Large intestine (tissue), 3 donors: Measurements from ENCODE around the gene CD200. TPM values are rescaled to one million over a fixed set of nuclear protein-coding genes. Genes with fewer than 3 reads are reported as not detected.

Experiments
- DNase-seq, 2 donors: peaks; one replicate each; pipeline versions ENCODE4 v3.0.0 to v3.0.0-alpha.2; 2013
- H3K27ac ChIP-seq: one replicate; pipeline ENCODE4 v1.5.1; 2013; ENCODE audit warnings: low read length
- H3K27me3 ChIP-seq: 2 replicates; pipeline ENCODE4 v1.6.1; 2013; ENCODE audit warnings: low read length; ENCODE audit not compliant: control insufficient read depth, insufficient read depth
- H3K36me3 ChIP-seq: 2 replicates; pipeline ENCODE4 v1.6.1; 2013; ENCODE audit warnings: low read length; ENCODE audit not compliant: control insufficient read depth, insufficient read depth
- H3K4me1 ChIP-seq: one replicate; pipeline ENCODE4 v1.6.1; 2013; ENCODE audit warnings: low read length; ENCODE audit not compliant: control insufficient read depth, insufficient read depth
- H3K4me3 ChIP-seq: one replicate; pipeline ENCODE4 v1.5.1; 2013; ENCODE audit warnings: low read length
- H3K9me3 ChIP-seq: one replicate; pipeline ENCODE4 v1.6.1; 2013; ENCODE audit warnings: mild to moderate bottlenecking, low read depth, low read length, moderate library complexity; ENCODE audit not compliant: control insufficient read depth
- WGBS: methylation state at CpG from one replicate; pipeline ENCODE4 v1.1.5; 2013; ENCODE audit warnings: low lambda C conversion rate; ENCODE audit not compliant: insufficient coverage; 5-methylcytosine and 5-hydroxymethylcytosine counted together
- polyA plus RNA-seq: library from polyadenylated mRNA; unstranded; fragments of 120-200 nt; gene quantifications from one replicate; pipeline ENCODE4 v1.2.1, GENCODE V29; 2013

The CD200 gene
- polyA plus RNA-seq, 1 donor, result 21.8 TPM

DNA sequence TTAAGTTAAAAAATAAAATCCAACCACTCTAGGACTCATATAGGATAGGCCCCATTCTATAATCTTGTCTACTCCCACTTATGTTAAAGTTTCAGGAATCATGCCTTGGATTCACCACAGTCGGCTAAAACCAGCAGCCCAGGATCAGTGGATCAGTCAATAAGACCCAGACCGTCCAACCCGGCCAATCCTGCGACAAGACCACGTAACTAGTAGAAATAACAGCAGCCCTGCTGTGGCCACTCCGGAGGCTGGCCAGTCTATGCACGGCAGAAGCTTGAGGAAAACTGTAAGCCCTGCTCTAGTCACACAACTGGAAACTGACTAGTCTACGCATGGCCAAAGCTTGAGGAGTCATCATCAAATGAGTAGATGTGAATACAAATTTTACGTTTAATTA is 26.1 kb upstream of the CD200 start:
- H3K4me3 ChIP-seq, result no peak overlapping the region
- 100% methylated on average over 1 of the region's 9 CpGs for WGBS
- no peak overlapping the region for H3K27ac ChIP-seq
- H3K4me1 ChIP-seq, result no peaks in the 10 kb centered on the region
- H3K27me3 ChIP-seq, result no peaks in the 10 kb centered on the region
- no peak for DNase-seq
- no peaks in the 10 kb centered on the region for H3K36me3 ChIP-seq
- peaks cover 3% of the 10 kb centered on the region for H3K9me3 ChIP-seq

DNA sequence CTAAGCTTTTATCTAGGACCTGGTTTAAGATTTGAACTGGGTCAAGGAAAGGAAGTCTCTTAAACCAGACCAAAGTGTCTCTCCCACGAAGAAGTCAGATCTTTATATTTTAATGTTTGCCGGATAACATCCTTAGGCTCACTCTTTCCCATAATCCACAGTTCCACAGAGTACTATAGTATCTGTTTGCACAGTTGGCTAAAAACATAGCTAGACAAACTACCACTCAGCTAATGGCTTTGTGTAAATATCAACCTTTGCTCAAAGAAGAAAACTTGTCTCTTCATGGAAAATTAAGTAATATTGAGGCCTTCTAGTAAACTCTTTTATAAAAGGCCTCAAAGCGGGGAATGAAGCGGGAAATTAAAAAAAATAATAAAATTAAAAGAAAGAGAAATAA is 25.4 kb upstream of the CD200 start:
- DNase-seq, result no peak
- Histone ChIP-seq H3K4me3 (no peak overlapping the region), H3K36me3 (no peaks in the 10 kb centered on the region), H3K27ac (no peak overlapping the region), H3K9me3 (no peaks in the 10 kb centered on the region), H3K4me1 (no peaks in the 10 kb centered on the region), H3K27me3 (no peaks in the 10 kb centered on the region)
- no CpG with 5 or more reads among the region's 4 CpGs for WGBS

DNA sequence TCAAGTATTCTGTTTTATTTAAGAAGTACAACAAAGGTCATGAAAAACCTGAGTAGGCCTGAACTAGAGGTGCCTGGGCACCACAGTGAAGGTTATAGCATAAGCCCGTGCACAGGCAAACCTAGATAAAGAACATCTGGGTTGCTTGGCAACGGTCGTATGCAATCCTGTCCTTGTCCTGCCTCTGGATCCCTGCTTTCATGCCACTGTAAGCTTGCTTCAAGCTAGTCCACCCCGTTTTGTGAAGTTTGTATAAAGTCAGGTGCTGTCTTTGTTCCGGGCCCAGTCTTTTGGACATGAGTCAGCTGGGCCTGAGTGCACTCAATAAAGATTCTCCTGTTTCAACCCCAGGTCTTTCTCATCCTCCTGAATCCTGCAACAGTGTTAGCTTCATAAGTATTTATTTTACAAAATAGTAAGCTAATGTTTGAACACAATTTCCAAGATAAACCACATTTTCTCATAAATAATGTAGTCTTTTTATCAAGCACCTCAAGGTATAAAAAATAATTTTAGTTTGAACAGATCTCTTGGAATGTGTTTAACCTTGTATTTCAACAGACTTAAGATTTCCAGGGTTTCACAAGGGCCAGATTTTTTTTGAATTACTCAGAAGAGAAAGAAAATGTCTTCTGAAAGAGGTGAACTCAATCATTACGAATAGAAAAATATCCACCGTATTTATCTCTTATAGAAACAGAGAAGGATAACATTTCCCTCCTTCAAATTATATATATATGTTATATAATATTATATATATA is 24.6 kb upstream of the CD200 start:
- DNase-seq, result peak in 1 of 2 donors; percentile 49
- Histone ChIP-seq H3K9me3 (no peaks in the 10 kb centered on the region), H3K27me3 (no peaks in the 10 kb centered on the region), H3K4me1 (no peaks in the 10 kb centered on the region), H3K36me3 (no peaks in the 10 kb centered on the region), H3K27ac (no peak overlapping the region), H3K4me3 (no peak overlapping the region)
- no CpG with 5 or more reads among the region's 7 CpGs for WGBS

DNA sequence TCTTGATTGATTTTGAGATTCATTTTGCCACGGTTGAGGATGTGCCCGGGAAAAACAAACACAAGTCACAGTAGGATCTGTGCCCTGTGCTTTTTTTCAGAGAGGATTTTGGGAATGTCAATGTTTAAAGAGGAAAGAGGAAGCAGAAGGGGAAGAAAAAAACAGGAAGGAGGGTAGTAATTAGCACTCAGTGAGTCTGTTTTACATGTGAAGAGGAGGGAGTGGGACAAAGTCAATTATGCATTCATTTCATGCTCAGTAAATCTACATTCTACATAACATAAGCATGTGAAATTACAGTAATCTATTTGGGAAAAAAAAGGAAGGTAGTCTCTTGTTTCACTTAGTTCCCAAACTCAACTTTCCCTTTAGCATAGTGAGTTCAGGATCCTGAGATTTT is 18.3 kb upstream of the CD200 start:
- no peak for DNase-seq
- 73% methylated on average over 2 of the region's 2 CpGs for WGBS
- H3K27me3 ChIP-seq, result no peaks in the 10 kb centered on the region
- H3K4me3 ChIP-seq, result no peak overlapping the region
- H3K36me3 ChIP-seq, result no peaks in the 10 kb centered on the region
- no peak overlapping the region for H3K27ac ChIP-seq
- no peaks in the 10 kb centered on the region for H3K4me1 ChIP-seq
- no peaks in the 10 kb centered on the region for H3K9me3 ChIP-seq

- Histone ChIP-seq H3K4me1 (no peaks in the 10 kb centered on the region), H3K9me3 (no peaks in the 10 kb centered on the region), H3K36me3 (no peaks in the 10 kb centered on the region), H3K27me3 (no peaks in the 10 kb centered on the region), H3K27ac (no peak overlapping the region), H3K4me3 (no peak overlapping the region)
- 43% methylated on average over 1 of the region's 1 CpG for WGBS
- no peak for DNase-seq
Observed at GRCh38 chr3:112315791-112316190, 17.2 kb upstream of the CD200 start.

GRCh38 chr3:112319516-112320276 is 13.3 kb upstream of the CD200 start:
- Histone ChIP-seq H3K36me3 (no peaks in the 10 kb centered on the region), H3K27ac (no peak overlapping the region), H3K27me3 (no peaks in the 10 kb centered on the region), H3K4me1 (peaks cover 3% of the 10 kb centered on the region), H3K9me3 (no peaks in the 10 kb centered on the region), H3K4me3 (no peak overlapping the region)
- DNase-seq, result peak in 1 of 2 donors; percentile 9
- 17% methylated on average over 1 of the region's 4 CpGs for WGBS

- DNase-seq, result no peak
- H3K4me3 ChIP-seq, result no peak overlapping the region
- H3K36me3 ChIP-seq, result no peaks in the 10 kb centered on the region
- H3K9me3 ChIP-seq, result no peaks in the 10 kb centered on the region
- WGBS, result no CpG with 5 or more reads among the region's 1 CpG
- peaks cover 3% of the 10 kb centered on the region for H3K4me1 ChIP-seq
- H3K27me3 ChIP-seq, result no peaks in the 10 kb centered on the region
- no peak overlapping the region for H3K27ac ChIP-seq
Observed at GRCh38 chr3:112320691-112321090, 12.3 kb upstream of the CD200 start.

- peak overlapping the region; percentile 23 for H3K4me3 ChIP-seq
- WGBS, result no CpG with 5 or more reads among the region's 5 CpGs
- H3K36me3 ChIP-seq, result no peaks in the 10 kb centered on the region
- H3K27ac ChIP-seq, result no peak overlapping the region
- peak; percentile 42 to 76 for DNase-seq
- H3K9me3 ChIP-seq, result no peaks in the 10 kb centered on the region
- H3K4me1 ChIP-seq, result peaks cover 3% of the 10 kb centered on the region
- H3K27me3 ChIP-seq, result no peaks in the 10 kb centered on the region
Observed at GRCh38 chr3:112321867-112322652, 10.9 kb upstream of the CD200 start.

GRCh38 chr3:112327371-112327951 is 5.5 kb upstream of the CD200 start:
- no peaks in the 10 kb centered on the region for H3K9me3 ChIP-seq
- no peak overlapping the region for H3K27ac ChIP-seq
- H3K36me3 ChIP-seq, result no peaks in the 10 kb centered on the region
- DNase-seq, result peak in 1 of 2 donors; percentile 53
- no peak overlapping the region for H3K4me3 ChIP-seq
- WGBS, result no CpG with 5 or more reads among the region's 2 CpGs
- H3K27me3 ChIP-seq, result peaks cover 3% of the 10 kb centered on the region
- no peaks in the 10 kb centered on the region for H3K4me1 ChIP-seq

- Histone ChIP-seq H3K4me3 (no peak overlapping the region), H3K9me3 (no peaks in the 10 kb centered on the region), H3K36me3 (no peaks in the 10 kb centered on the region), H3K27ac (no peak overlapping the region), H3K27me3 (peaks cover 14% of the 10 kb centered on the region), H3K4me1 (no peaks in the 10 kb centered on the region)
- no peak for DNase-seq
- WGBS, result no CpG with 5 or more reads among the region's 4 CpGs
Observed at GRCh38 chr3:112331851-112332250, 1.1 kb upstream of the CD200 start.
